Activated naive CD8-positive, alpha-beta T cell (primary cell): Measurements from ENCODE around the gene HS3ST5.

ENCODE experiments used
- H3K27ac Mint-ChIP-seq: one replicate; pipeline ENCODE4 v1.8.0; 2021; ENCODE audit warnings: mixed read lengths
- H3K27me3 Mint-ChIP-seq: one replicate; pipeline ENCODE4 v1.8.0; 2021; ENCODE audit warnings: mixed read lengths
- H3K36me3 Mint-ChIP-seq: one replicate; pipeline ENCODE4 v1.8.0; 2021; ENCODE audit warnings: mixed read lengths
- H3K4me1 Mint-ChIP-seq: one replicate; pipeline ENCODE4 v1.8.0; 2021; ENCODE audit warnings: low read depth, mixed read lengths
- H3K4me3 Mint-ChIP-seq: one replicate; pipeline ENCODE4 v1.8.0; 2021; ENCODE audit warnings: mild to moderate bottlenecking, mixed read lengths
- H3K9me3 Mint-ChIP-seq: one replicate; pipeline ENCODE4 v1.8.0; 2021; ENCODE audit warnings: low read depth, mixed read lengths

The HS3ST5 gene

GRCh38 chr6:114210467-114210866 is 132.4 kb downstream of the HS3ST5 start:
- no peaks in the 10 kb centered on the region for H3K9me3 Mint-ChIP-seq
- no peak overlapping the region for H3K4me3 Mint-ChIP-seq
- no peaks in the 10 kb centered on the region for H3K4me1 Mint-ChIP-seq
- no peak overlapping the region for H3K27ac Mint-ChIP-seq
- H3K27me3 Mint-ChIP-seq, result no peaks in the 10 kb centered on the region
- H3K36me3 Mint-ChIP-seq, result no peaks in the 10 kb centered on the region

- Mint-ChIP-seq H3K27me3 (peaks cover 4% of the 10 kb centered on the region), H3K9me3 (no peaks in the 10 kb centered on the region), H3K4me3 (no peak overlapping the region), H3K36me3 (no peaks in the 10 kb centered on the region), H3K4me1 (no peaks in the 10 kb centered on the region), H3K27ac (no peak overlapping the region)
Measured at GRCh38 chr6:114203460-114203859, 139.4 kb downstream of the HS3ST5 start.

- H3K9me3 Mint-ChIP-seq, result no peaks in the 10 kb centered on the region
- H3K4me3 Mint-ChIP-seq, result no peak overlapping the region
- peaks cover 4% of the 10 kb centered on the region for H3K27me3 Mint-ChIP-seq
- no peak overlapping the region for H3K27ac Mint-ChIP-seq
- H3K36me3 Mint-ChIP-seq, result no peaks in the 10 kb centered on the region
- no peaks in the 10 kb centered on the region for H3K4me1 Mint-ChIP-seq
Measured at GRCh38 chr6:114202389-114202788, 140.4 kb downstream of the HS3ST5 start.

GRCh38 chr6:114200891-114201290 is 141.9 kb downstream of the HS3ST5 start:
- Mint-ChIP-seq H3K27ac (no peak overlapping the region), H3K36me3 (no peaks in the 10 kb centered on the region)

GRCh38 chr6:114195631-114196403 is 147.0 kb downstream of the HS3ST5 start:
- Mint-ChIP-seq H3K4me3 (no peak overlapping the region), H3K4me1 (no peaks in the 10 kb centered on the region), H3K27ac (no peak overlapping the region), H3K9me3 (peaks cover 4% of the 10 kb centered on the region), H3K27me3 (no peaks in the 10 kb centered on the region), H3K36me3 (no peaks in the 10 kb centered on the region)

More at GRCh38 chr6:114200891-114201290, 141.9 kb downstream of the HS3ST5 start:
- Mint-ChIP-seq H3K27me3 (peaks cover 4% of the 10 kb centered on the region), H3K9me3 (peaks cover 4% of the 10 kb centered on the region), H3K4me1 (no peaks in the 10 kb centered on the region), H3K4me3 (no peak overlapping the region)

- H3K27ac Mint-ChIP-seq, result no peak overlapping the region
- H3K9me3 Mint-ChIP-seq, result peaks cover 4% of the 10 kb centered on the region
- peaks cover 2% of the 10 kb centered on the region for H3K27me3 Mint-ChIP-seq
- H3K36me3 Mint-ChIP-seq, result no peaks in the 10 kb centered on the region
- H3K4me3 Mint-ChIP-seq, result no peak overlapping the region
- H3K4me1 Mint-ChIP-seq, result no peaks in the 10 kb centered on the region
Measured at GRCh38 chr6:114195027-114195365, 147.8 kb downstream of the HS3ST5 start.

GRCh38 chr6:114194362-114195026 is 148.3 kb downstream of the HS3ST5 start:
- peaks cover 4% of the 10 kb centered on the region for H3K27me3 Mint-ChIP-seq
- H3K27ac Mint-ChIP-seq, result no peak overlapping the region

GRCh38 chr6:114187563-114187962 is 155.3 kb downstream of the HS3ST5 start:
- H3K4me3 Mint-ChIP-seq, result no peak overlapping the region
- H3K27ac Mint-ChIP-seq, result no peak overlapping the region
- H3K9me3 Mint-ChIP-seq, result peaks cover 6% of the 10 kb centered on the region
- no peaks in the 10 kb centered on the region for H3K4me1 Mint-ChIP-seq
- peaks cover 6% of the 10 kb centered on the region for H3K27me3 Mint-ChIP-seq
- H3K36me3 Mint-ChIP-seq, result no peaks in the 10 kb centered on the region

More at GRCh38 chr6:114194362-114195026, 148.3 kb downstream of the HS3ST5 start:
- no peaks in the 10 kb centered on the region for H3K36me3 Mint-ChIP-seq
- H3K9me3 Mint-ChIP-seq, result peaks cover 4% of the 10 kb centered on the region
- H3K4me1 Mint-ChIP-seq, result no peaks in the 10 kb centered on the region
- H3K4me3 Mint-ChIP-seq, result no peak overlapping the region

- Mint-ChIP-seq H3K27me3 (peaks cover 2% of the 10 kb centered on the region), H3K4me3 (no peak overlapping the region), H3K27ac (no peak overlapping the region), H3K36me3 (no peaks in the 10 kb centered on the region), H3K9me3 (no peaks in the 10 kb centered on the region), H3K4me1 (no peaks in the 10 kb centered on the region)
Measured at GRCh38 chr6:114181664-114182063, 161.2 kb downstream of the HS3ST5 start.

- Mint-ChIP-seq H3K4me1 (no peaks in the 10 kb centered on the region), H3K9me3 (no peaks in the 10 kb centered on the region), H3K4me3 (no peak overlapping the region), H3K36me3 (no peaks in the 10 kb centered on the region), H3K27ac (no peak overlapping the region), H3K27me3 (peaks cover 2% of the 10 kb centered on the region)
Measured at GRCh38 chr6:114179411-114179810, 163.4 kb downstream of the HS3ST5 start.

- Mint-ChIP-seq H3K36me3 (no peaks in the 10 kb centered on the region), H3K9me3 (no peaks in the 10 kb centered on the region), H3K4me1 (no peaks in the 10 kb centered on the region), H3K27me3 (peaks cover 4% of the 10 kb centered on the region), H3K4me3 (no peak overlapping the region), H3K27ac (no peak overlapping the region)
Measured at GRCh38 chr6:114176726-114177125, 166.1 kb downstream of the HS3ST5 start.

- H3K27me3 Mint-ChIP-seq, result peaks cover 6% of the 10 kb centered on the region
- H3K4me3 Mint-ChIP-seq, result no peak overlapping the region
Measured at GRCh38 chr6:114172576-114173260, 170.1 kb downstream of the HS3ST5 start.

GRCh38 chr6:114171473-114171872 is 171.3 kb downstream of the HS3ST5 start:
- H3K27ac Mint-ChIP-seq, result no peak overlapping the region
- no peaks in the 10 kb centered on the region for H3K4me1 Mint-ChIP-seq
- H3K36me3 Mint-ChIP-seq, result no peaks in the 10 kb centered on the region
- H3K27me3 Mint-ChIP-seq, result peaks cover 8% of the 10 kb centered on the region
- H3K4me3 Mint-ChIP-seq, result no peak overlapping the region
- H3K9me3 Mint-ChIP-seq, result no peaks in the 10 kb centered on the region

More at GRCh38 chr6:114172576-114173260, 170.1 kb downstream of the HS3ST5 start:
- no peaks in the 10 kb centered on the region for H3K36me3 Mint-ChIP-seq
- H3K9me3 Mint-ChIP-seq, result no peaks in the 10 kb centered on the region
- H3K4me1 Mint-ChIP-seq, result no peaks in the 10 kb centered on the region
- H3K27ac Mint-ChIP-seq, result no peak overlapping the region

- no peak overlapping the region for H3K4me3 Mint-ChIP-seq
- no peak overlapping the region for H3K27ac Mint-ChIP-seq
- no peaks in the 10 kb centered on the region for H3K4me1 Mint-ChIP-seq
- H3K36me3 Mint-ChIP-seq, result no peaks in the 10 kb centered on the region
- peaks cover 8% of the 10 kb centered on the region for H3K27me3 Mint-ChIP-seq
- H3K9me3 Mint-ChIP-seq, result no peaks in the 10 kb centered on the region
Measured at GRCh38 chr6:114170958-114171387, 171.8 kb downstream of the HS3ST5 start.

- Mint-ChIP-seq H3K4me1 (no peaks in the 10 kb centered on the region), H3K9me3 (no peaks in the 10 kb centered on the region), H3K27ac (no peak overlapping the region), H3K36me3 (no peaks in the 10 kb centered on the region), H3K27me3 (peaks cover 8% of the 10 kb centered on the region), H3K4me3 (no peak overlapping the region)
Measured at GRCh38 chr6:114170372-114170771, 172.5 kb downstream of the HS3ST5 start.
